Measurements from ENCODE around the gene MCC.

- TF ChIP-seq CTCF (conservative IDR thresholded peaks at IDR 0.05; ENCODE audit: low read length), result no peak
- TF ChIP-seq EZH2phosphoT487 (IDR thresholded peaks at IDR 0.05; ENCODE audit: borderline replicate concordance, low read depth, low read length), result no peak
Measured at GRCh38 chr5:113061846-113062780, 426.1 kb downstream of the MCC start.
